GM23338 (cell line): Measurements from ENCODE around the gene CAPNS1.

Experiments
- CTCF ChIP-seq, 2 experiments: fragments of 200-600 bp in 1 of 2; sonication (generic) in 1 of 2; conservative IDR thresholded peaks; 2 replicates each; pipeline versions ENCODE4 v1.5.1 to v1.6.1; 2016 to 2017; ENCODE audit warnings: antibody characterized with exemption in 2 of 2, low read depth in 2 of 2, mild to moderate bottlenecking in 2 of 2, moderate library complexity in 1 of 2
- EZH2 ChIP-seq: fragments of 200-600 bp; sonication (generic); IDR thresholded peaks from one replicate; pipeline ENCODE4 v1.8.0; 2017; ENCODE audit warnings: antibody characterized with exemption, mild to moderate bottlenecking, low read depth; ENCODE audit not compliant: unreplicated experiment
- EZH2phosphoT487 ChIP-seq: fragments of 200-600 bp; sonication (generic); IDR thresholded peaks from one replicate; pipeline ENCODE4 v1.8.1; 2018; ENCODE audit warnings: antibody characterized with exemption; ENCODE audit not compliant: unreplicated experiment
- POLR2AphosphoS5 ChIP-seq: IDR thresholded peaks from 2 replicates; pipeline ENCODE4 v1.6.1; 2016; ENCODE audit warnings: antibody characterized with exemption, low read depth
- REST ChIP-seq: IDR thresholded peaks from one replicate; pipeline ENCODE4 v1.6.1; 2018; ENCODE audit warnings: antibody characterized with exemption; ENCODE audit not compliant: unreplicated experiment

GRCh38 chr19:36149673-36150406 is 10.0 kb downstream of the CAPNS1 start:
- TF ChIP-seq CTCF (conservative IDR thresholded peaks at IDR 0.05; ENCODE audit: low read depth in 2 of 2) (no peak), EZH2 (no peak), POLR2AphosphoS5 (no peak), EZH2phosphoT487 (no peak), REST (no peak)
